HCT116 (cell line): ENCODE data around the gene ZNF581. TPM values are rescaled to one million over a fixed set of nuclear protein-coding genes. Genes with fewer than 3 reads are reported as not detected.

Source experiments
- CBX3 ChIP-seq: IDR thresholded peaks from 2 replicates; pipeline ENCODE4 v1.6.1; 2012; ENCODE audit warnings: low read depth
- ELF1 ChIP-seq: IDR thresholded peaks from 2 replicates; pipeline ENCODE4 v1.6.1; 2012; ENCODE audit warnings: low read depth, borderline replicate concordance
- EZH2 ChIP-seq: fragments of 200-600 bp; sonication (generic); IDR thresholded peaks from 2 replicates; pipeline ENCODE4 v1.6.1; 2017; ENCODE audit warnings: antibody characterized with exemption, mixed run types
- FOSL1 ChIP-seq: IDR thresholded peaks from 2 replicates; pipeline ENCODE4 v1.6.1; 2012; ENCODE audit warnings: low read depth
- JUND ChIP-seq: IDR thresholded peaks from 2 replicates; pipeline ENCODE4 v1.6.1; 2012
- POLR2A ChIP-seq: IDR thresholded peaks from 2 replicates; pipeline ENCODE4 v1.7.0; 2011; ENCODE audit warnings: borderline replicate concordance; ENCODE audit not compliant: insufficient read depth, insufficient read length; ENCODE audit errors: extremely low read depth
- RAD21 ChIP-seq: IDR thresholded peaks from 2 replicates; pipeline ENCODE4 v1.6.1; 2012; ENCODE audit warnings: low read depth, mild to moderate bottlenecking
- total RNA-seq: library from RNA; stranded (reverse); gene quantifications from one replicate; pipeline ENCODE4 v1.2.1, GENCODE V29; 2021; ENCODE audit not compliant: unreplicated experiment
- TF ChIP-seq, protein P1 (sequence below): IDR thresholded peaks from 2 replicates; pipeline ENCODE4 v1.6.1; 2012; ENCODE audit warnings: low read depth
- TF ChIP-seq, protein P2 (sequence below): IDR thresholded peaks from 2 replicates; pipeline ENCODE4 v1.6.1; 2012
- TF ChIP-seq, protein P3 (sequence below): IDR thresholded peaks from 2 replicates; pipeline ENCODE4 v1.6.1; 2011; ENCODE audit warnings: mild to moderate bottlenecking, low read length, moderate library complexity; ENCODE audit not compliant: insufficient replicate concordance; ENCODE audit errors: extremely low read depth
- TF ChIP-seq, protein P4 (sequence below): IDR thresholded peaks from 2 replicates; pipeline ENCODE4 v1.6.1; 2012

Gene ZNF581
- total RNA-seq, 1 experiment from 2014 or later = 44.4 TPM

DNA sequence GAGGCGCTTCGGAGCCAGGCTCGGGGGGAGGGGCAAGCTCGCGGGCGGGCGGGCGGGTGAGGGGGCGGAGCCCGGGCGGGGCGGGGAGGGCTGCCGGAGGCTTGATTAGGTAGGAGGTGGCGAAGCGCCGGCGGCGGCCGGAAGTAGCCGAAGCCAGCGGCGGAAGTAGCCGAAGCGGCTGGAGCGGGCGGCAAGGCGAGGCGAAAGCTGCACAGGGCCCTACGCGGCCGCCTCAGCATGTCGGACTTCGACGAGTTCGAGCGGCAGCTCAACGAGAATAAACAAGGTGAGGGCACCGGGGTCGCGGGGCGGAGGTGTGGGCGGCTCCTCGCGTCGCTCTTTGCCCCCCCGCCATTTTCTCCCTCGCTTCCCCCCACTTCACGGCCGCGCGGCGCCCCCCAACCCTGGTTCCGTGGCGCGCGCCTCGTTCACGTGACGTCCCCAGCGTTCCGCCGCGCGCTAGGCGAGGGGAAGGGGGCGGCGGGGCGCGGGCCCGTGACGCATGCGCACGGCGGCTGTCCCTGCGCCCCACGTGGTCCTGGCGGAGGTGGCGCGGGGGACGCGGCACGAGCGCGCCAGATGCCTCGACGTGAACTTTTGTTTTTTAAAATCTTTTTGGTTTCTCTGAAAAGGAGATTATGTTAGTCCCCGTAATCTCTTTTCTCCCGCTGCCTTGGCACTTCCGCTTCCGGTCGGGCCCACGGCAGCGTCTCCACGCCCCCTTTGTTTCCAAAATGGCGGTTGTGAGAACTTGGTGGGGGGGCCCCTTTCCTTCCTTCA is 11.6 kb downstream of the ZNF581 start, which contains the start of gene U2AF2 (continued):
- TF ChIP-seq, protein P1, sequence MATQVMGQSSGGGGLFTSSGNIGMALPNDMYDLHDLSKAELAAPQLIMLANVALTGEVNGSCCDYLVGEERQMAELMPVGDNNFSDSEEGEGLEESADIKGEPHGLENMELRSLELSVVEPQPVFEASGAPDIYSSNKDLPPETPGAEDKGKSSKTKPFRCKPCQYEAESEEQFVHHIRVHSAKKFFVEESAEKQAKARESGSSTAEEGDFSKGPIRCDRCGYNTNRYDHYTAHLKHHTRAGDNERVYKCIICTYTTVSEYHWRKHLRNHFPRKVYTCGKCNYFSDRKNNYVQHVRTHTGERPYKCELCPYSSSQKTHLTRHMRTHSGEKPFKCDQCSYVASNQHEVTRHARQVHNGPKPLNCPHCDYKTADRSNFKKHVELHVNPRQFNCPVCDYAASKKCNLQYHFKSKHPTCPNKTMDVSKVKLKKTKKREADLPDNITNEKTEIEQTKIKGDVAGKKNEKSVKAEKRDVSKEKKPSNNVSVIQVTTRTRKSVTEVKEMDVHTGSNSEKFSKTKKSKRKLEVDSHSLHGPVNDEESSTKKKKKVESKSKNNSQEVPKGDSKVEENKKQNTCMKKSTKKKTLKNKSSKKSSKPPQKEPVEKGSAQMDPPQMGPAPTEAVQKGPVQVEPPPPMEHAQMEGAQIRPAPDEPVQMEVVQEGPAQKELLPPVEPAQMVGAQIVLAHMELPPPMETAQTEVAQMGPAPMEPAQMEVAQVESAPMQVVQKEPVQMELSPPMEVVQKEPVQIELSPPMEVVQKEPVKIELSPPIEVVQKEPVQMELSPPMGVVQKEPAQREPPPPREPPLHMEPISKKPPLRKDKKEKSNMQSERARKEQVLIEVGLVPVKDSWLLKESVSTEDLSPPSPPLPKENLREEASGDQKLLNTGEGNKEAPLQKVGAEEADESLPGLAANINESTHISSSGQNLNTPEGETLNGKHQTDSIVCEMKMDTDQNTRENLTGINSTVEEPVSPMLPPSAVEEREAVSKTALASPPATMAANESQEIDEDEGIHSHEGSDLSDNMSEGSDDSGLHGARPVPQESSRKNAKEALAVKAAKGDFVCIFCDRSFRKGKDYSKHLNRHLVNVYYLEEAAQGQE = no peak
- TF ChIP-seq, protein P2, sequence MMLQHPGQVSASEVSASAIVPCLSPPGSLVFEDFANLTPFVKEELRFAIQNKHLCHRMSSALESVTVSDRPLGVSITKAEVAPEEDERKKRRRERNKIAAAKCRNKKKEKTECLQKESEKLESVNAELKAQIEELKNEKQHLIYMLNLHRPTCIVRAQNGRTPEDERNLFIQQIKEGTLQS = no peak
- TF ChIP-seq FOSL1 (no peak), POLR2A (peak; percentile 59), ELF1 (no peak; the same call in 1 of the 2 replicates), EZH2 (no peak), CBX3 (no peak), JUND (no peak), RAD21 (no peak)
- TF ChIP-seq, protein P3, sequence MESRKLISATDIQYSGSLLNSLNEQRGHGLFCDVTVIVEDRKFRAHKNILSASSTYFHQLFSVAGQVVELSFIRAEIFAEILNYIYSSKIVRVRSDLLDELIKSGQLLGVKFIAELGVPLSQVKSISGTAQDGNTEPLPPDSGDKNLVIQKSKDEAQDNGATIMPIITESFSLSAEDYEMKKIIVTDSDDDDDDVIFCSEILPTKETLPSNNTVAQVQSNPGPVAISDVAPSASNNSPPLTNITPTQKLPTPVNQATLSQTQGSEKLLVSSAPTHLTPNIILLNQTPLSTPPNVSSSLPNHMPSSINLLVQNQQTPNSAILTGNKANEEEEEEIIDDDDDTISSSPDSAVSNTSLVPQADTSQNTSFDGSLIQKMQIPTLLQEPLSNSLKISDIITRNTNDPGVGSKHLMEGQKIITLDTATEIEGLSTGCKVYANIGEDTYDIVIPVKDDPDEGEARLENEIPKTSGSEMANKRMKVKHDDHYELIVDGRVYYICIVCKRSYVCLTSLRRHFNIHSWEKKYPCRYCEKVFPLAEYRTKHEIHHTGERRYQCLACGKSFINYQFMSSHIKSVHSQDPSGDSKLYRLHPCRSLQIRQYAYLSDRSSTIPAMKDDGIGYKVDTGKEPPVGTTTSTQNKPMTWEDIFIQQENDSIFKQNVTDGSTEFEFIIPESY = no peak
- TF ChIP-seq, protein P4, sequence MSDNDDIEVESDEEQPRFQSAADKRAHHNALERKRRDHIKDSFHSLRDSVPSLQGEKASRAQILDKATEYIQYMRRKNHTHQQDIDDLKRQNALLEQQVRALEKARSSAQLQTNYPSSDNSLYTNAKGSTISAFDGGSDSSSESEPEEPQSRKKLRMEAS = peak; percentile 95
